IMR-90 (cell line): ENCODE data around the gene SERPINI2. TPM values are rescaled to one million over a fixed set of nuclear protein-coding genes. Genes with fewer than 3 reads are reported as not detected.

Experiments
- ATAC-seq: fragments of 200-7000 bp; cut with Tn5 transposase; 2 replicates; pipeline ENCODE4 v1.9.1; 2020; ENCODE audit warnings: low read depth, mild to moderate bottlenecking, moderate library complexity
- BruUV-seq: library from RNA; stranded (reverse); fragments of 400-500 nt; replicated peaks from 2 replicates; lab custom pipeline; 2021; lab: Mats Ljungman, UMichigan
- CTCF ChIA-PET: fragments of 300-600 bp; formaldehyde crosslinking; extraction: SDS; loops from one replicate; lab custom pipeline; 2021; ENCODE audit warnings: antibody characterized with exemption; lab: Yijun Ruan, JAX
- POLR2A ChIA-PET: fragments of 300-600 bp; sonication (Branson Sonifier 250); formaldehyde crosslinking; loops from one replicate; lab custom pipeline; 2022; ENCODE audit warnings: antibody characterized with exemption; ENCODE audit not compliant: unreplicated experiment; lab: Charles Lee
- DNase-seq: peaks from one replicate; pipeline ENCODE4 v3.0.0; 2013
- H2AFZ ChIP-seq: replicated peaks from 2 replicates; pipeline ENCODE3; 2013; ENCODE audit warnings: low read length, mild to moderate bottlenecking; ENCODE audit not compliant: poor library complexity
- H2AK5ac ChIP-seq: 2 replicates; pipeline ENCODE4 v1.6.1; 2013; ENCODE audit warnings: low read depth, low read length, inconsistent platforms
- H2AK9ac ChIP-seq: replicated peaks from 2 replicates; pipeline ENCODE3; 2013; ENCODE audit warnings: mild to moderate bottlenecking, low read depth, low read length, moderate library complexity; ENCODE audit not compliant: poor library complexity
- H2BK120ac ChIP-seq: 2 replicates; pipeline ENCODE4 v1.6.1; 2013; ENCODE audit warnings: low read depth, low read length, inconsistent platforms
- H2BK15ac ChIP-seq: 3 replicates; pipeline ENCODE4 v1.6.1; 2013; ENCODE audit warnings: low read depth, low read length, inconsistent platforms
- H2BK20ac ChIP-seq: 2 replicates; pipeline ENCODE4 v1.6.1; 2013; ENCODE audit warnings: low read depth, mild to moderate bottlenecking, inconsistent platforms, low read length, moderate library complexity
- H2BK5ac ChIP-seq: 2 replicates; pipeline ENCODE4 v1.6.1; 2013; ENCODE audit warnings: mild to moderate bottlenecking, low read depth, low read length, inconsistent platforms; ENCODE audit not compliant: poor library complexity, severe bottlenecking
- H3K14ac ChIP-seq: replicated peaks from 2 replicates; pipeline ENCODE4 v1.6.1; 2013; ENCODE audit warnings: low read depth, low read length, inconsistent platforms
- H3K18ac ChIP-seq: 2 replicates; pipeline ENCODE4 v1.6.1; 2013; ENCODE audit warnings: low read depth, low read length, control low read depth
- H3K23ac ChIP-seq: 2 replicates; pipeline ENCODE4 v1.6.1; 2013; ENCODE audit warnings: low read depth, low read length, inconsistent platforms
- H3K27ac ChIP-seq: 2 replicates; pipeline ENCODE4 v1.5.1; 2013; ENCODE audit warnings: mild to moderate bottlenecking, control low read depth, low read length; ENCODE audit not compliant: insufficient read depth
- H3K27me3 ChIP-seq: 2 replicates; pipeline ENCODE4 v1.6.1; 2013; ENCODE audit warnings: low read length; ENCODE audit not compliant: control insufficient read depth, insufficient read depth
- H3K36me3 ChIP-seq: 2 replicates; pipeline ENCODE4 v1.6.1; 2013; ENCODE audit warnings: low read length, mixed read lengths; ENCODE audit not compliant: control insufficient read depth, insufficient read depth
- H3K4ac ChIP-seq: 2 replicates; pipeline ENCODE4 v1.6.1; 2013; ENCODE audit warnings: low read depth, low read length, inconsistent platforms
- H3K4me1 ChIP-seq: 2 replicates; pipeline ENCODE4 v1.6.1; 2013; ENCODE audit warnings: low read length, mixed read lengths; ENCODE audit not compliant: control insufficient read depth, insufficient read depth
- H3K4me2 ChIP-seq: 2 replicates; pipeline ENCODE4 v1.6.1; 2013; ENCODE audit warnings: low read depth, mild to moderate bottlenecking, control low read depth, low read length, moderate library complexity
- H3K4me3 ChIP-seq: 2 replicates; pipeline ENCODE4 v1.5.1; 2013; ENCODE audit warnings: low read depth, mild to moderate bottlenecking, control low read depth, low read length, moderate library complexity; ENCODE audit not compliant: insufficient read depth
- H3K56ac ChIP-seq: 2 replicates; pipeline ENCODE4 v1.6.1; 2013; ENCODE audit warnings: low read length, inconsistent platforms; ENCODE audit not compliant: insufficient read depth; ENCODE audit errors: extremely low read depth
- H3K79me1 ChIP-seq, 2 experiments: 2 replicates each; pipeline ENCODE4 v1.6.1; 2013; ENCODE audit warnings: low read length in 2 of 2, inconsistent platforms in 1 of 2, low read depth in 1 of 2
- H3K9ac ChIP-seq: 2 replicates; pipeline ENCODE4 v1.6.1; 2013; ENCODE audit warnings: low read depth, low read length, control low read depth
- H3K9me1 ChIP-seq: 2 replicates; pipeline ENCODE4 v1.6.1; 2013; ENCODE audit warnings: low read length, inconsistent platforms; ENCODE audit not compliant: insufficient read depth
- H3K9me3 ChIP-seq: 2 replicates; pipeline ENCODE4 v1.6.1; 2013; ENCODE audit warnings: low read length; ENCODE audit not compliant: control insufficient read depth, insufficient read depth
- H4K20me1 ChIP-seq: 2 replicates; pipeline ENCODE4 v1.6.1; 2013; ENCODE audit warnings: low read length, inconsistent platforms; ENCODE audit not compliant: insufficient read depth
- H4K5ac ChIP-seq: 2 replicates; pipeline ENCODE4 v1.6.1; 2013; ENCODE audit warnings: mild to moderate bottlenecking, low read depth, low read length, control low read depth
- H4K8ac ChIP-seq, 2 experiments: 2 replicates each; pipeline ENCODE4 v1.6.1; 2013; ENCODE audit warnings: low read depth in 2 of 2, low read length in 2 of 2, control low read depth in 1 of 2, inconsistent platforms in 1 of 2
- H4K91ac ChIP-seq: 2 replicates; pipeline ENCODE4 v1.6.1; 2013; ENCODE audit warnings: low read depth, low read length, inconsistent platforms; ENCODE audit not compliant: insufficient read depth
- BHLHE40 ChIP-seq: fragments of 150-350 bp; IDR thresholded peaks from 2 replicates; pipeline ENCODE4 v1.6.1; 2016; ENCODE audit warnings: mild to moderate bottlenecking, low read depth, low read length
- CEBPB ChIP-seq: IDR thresholded peaks from 2 replicates; pipeline ENCODE4 v1.6.1; 2012; ENCODE audit warnings: low read depth, low read length, improper control_type of control experiment
- CHD1 ChIP-seq: IDR thresholded peaks from 2 replicates; pipeline ENCODE4 v1.6.1; 2012; ENCODE audit warnings: low read depth, low read length, improper control_type of control experiment
- ELK1 ChIP-seq: fragments of 150-350 bp; IDR thresholded peaks from 2 replicates; pipeline ENCODE4 v1.6.1; 2016; ENCODE audit warnings: low read depth, mild to moderate bottlenecking, low read length, moderate library complexity, borderline replicate concordance
- FOS ChIP-seq: fragments of 150-350 bp; IDR thresholded peaks from 2 replicates; pipeline ENCODE4 v1.6.1; 2016; ENCODE audit warnings: low read depth, low read length
- MAFK ChIP-seq: IDR thresholded peaks from 2 replicates; pipeline ENCODE4 v1.6.1; 2012; ENCODE audit warnings: low read depth, low read length, improper control_type of control experiment
- MAZ ChIP-seq: IDR thresholded peaks from 2 replicates; pipeline ENCODE4 v1.6.1; 2012; ENCODE audit warnings: low read depth, mild to moderate bottlenecking, low read length, improper control_type of control experiment, moderate library complexity, borderline replicate concordance
- MXI1 ChIP-seq: IDR thresholded peaks from 2 replicates; pipeline ENCODE4 v1.6.1; 2012; ENCODE audit warnings: low read depth, mild to moderate bottlenecking, low read length, moderate library complexity, borderline replicate concordance
- POLR2A ChIP-seq: IDR thresholded peaks from 2 replicates; pipeline ENCODE4 v1.6.1; 2012; ENCODE audit warnings: mild to moderate bottlenecking, low read depth, low read length
- RAD21 ChIP-seq: IDR thresholded peaks from 2 replicates; pipeline ENCODE4 v1.6.1; 2012; ENCODE audit warnings: low read length, improper control_type of control experiment
- RCOR1 ChIP-seq: IDR thresholded peaks from 2 replicates; pipeline ENCODE4 v1.6.1; 2012; ENCODE audit warnings: mild to moderate bottlenecking, low read length, improper control_type of control experiment; ENCODE audit not compliant: insufficient replicate concordance
- RFX5 ChIP-seq: IDR thresholded peaks from 2 replicates; pipeline ENCODE4 v1.8.0; 2012; ENCODE audit warnings: low read depth, mild to moderate bottlenecking, low read length, moderate library complexity
- SMC3 ChIP-seq: fragments of 150-350 bp; IDR thresholded peaks from 2 replicates; pipeline ENCODE4 v1.6.1; 2016; ENCODE audit warnings: low read depth, mild to moderate bottlenecking, antibody characterized with exemption, low read length, moderate library complexity
- whole genome bisulfite sequencing, 2 experiments: methylation state at CpG; one replicate each; pipeline versions ENCODE4 v1.1.5 to v1.1.7; 2013; ENCODE audit warnings: missing lambda C conversion rate in 2 of 2; ENCODE audit not compliant: insufficient read length in 1 of 2; ENCODE audit errors: extremely low coverage in 2 of 2; 5-methylcytosine and 5-hydroxymethylcytosine counted together
- dilution Hi-C: fragments of 300-500 bp; cut with HindIII; formaldehyde crosslinking; loops from one replicate; pipeline ENCODE4 v1.14.3; 2018; ENCODE audit warnings: low sequenced_read_pairs; ENCODE audit not compliant: unreplicated experiment
- in situ Hi-C: fragments of 300-500 bp; cut with MboI; formaldehyde crosslinking; loops from 3 replicates; pipeline ENCODE4 v1.14.3; 2019; ENCODE audit warnings: low sequenced_read_pairs, inconsistent platforms, mixed read lengths
- intact Hi-C: fragments of 100-400 bp; cut with micrococcal nuclease; formaldehyde crosslinking; loops from 2 replicates; pipeline ENCODE4 v1.10.0; 2022
- polyA plus RNA-seq, 3 experiments: library from polyadenylated mRNA; depleted of rRNA; stranded (reverse); fragments of >200 nt; gene quantifications; 2 replicates each; pipeline ENCODE4 v1.2.3, GENCODE V29; 2012; ENCODE audit warnings: low replicate concordance in 1 of 3
- total RNA-seq: library from RNA; depleted of rRNA; stranded (reverse); fragments of >200 nt; gene quantifications from 2 replicates; pipeline ENCODE4 v1.2.3, GENCODE V29; 2012

The SERPINI2 gene
- total and polyA plus RNA-seq, 2 of the 4 experiments (the other 2 are of a cell fraction): not detected

GRCh38 chr3:167502401-167502800 lies 28.6 kb upstream of the SERPINI2 start:
- Histone ChIP-seq H2BK15ac (no peak overlapping the region), H3K56ac (no peak overlapping the region), H3K4me3 (no peak overlapping the region), H2BK120ac (no peak overlapping the region), H3K9me1 (no peaks in the 10 kb centered on the region), H4K20me1 (no peaks in the 10 kb centered on the region), H3K9me3 (peaks cover 6% of the 10 kb centered on the region), H2AK5ac (no peak overlapping the region), H3K14ac (no peak overlapping the region), H4K5ac (no peak overlapping the region), H2BK20ac (no peak overlapping the region), H3K18ac (no peak overlapping the region), H3K4me2 (no peak overlapping the region), H4K91ac (no peak overlapping the region), H3K27me3 (no peaks in the 10 kb centered on the region), H3K23ac (no peak overlapping the region), H2AK9ac (no peak overlapping the region), H3K79me1 (no peaks in the 10 kb centered on the region), H3K4ac (no peak overlapping the region), H2AFZ (no peak overlapping the region), H4K8ac (no peak overlapping the region), H3K27ac (no peak overlapping the region), H3K9ac (no peak overlapping the region), H3K36me3 (no peaks in the 10 kb centered on the region), H2BK5ac (no peak overlapping the region), H3K4me1 (no peaks in the 10 kb centered on the region)
- in situ Hi-C loops: no loop called here
- ChIA-PET POLR2A (no interaction called here), CTCF (no interaction called here)
- DNase-seq (no peak), ATAC-seq (no peak)
- BruUV-seq: no TSS peak
- intact Hi-C loops: no loop called here
- no peak for TF ChIP-seq CEBPB
- TF ChIP-seq POLR2A: no peak
- TF ChIP-seq ELK1: no peak
- TF ChIP-seq FOS: no peak
- no peak for TF ChIP-seq RCOR1
- TF ChIP-seq MXI1: no peak
- TF ChIP-seq CHD1: no peak
- no peak for TF ChIP-seq MAFK
- no peak for TF ChIP-seq RAD21
- TF ChIP-seq SMC3: no peak
- no peak for TF ChIP-seq RFX5
- TF ChIP-seq BHLHE40: no peak
- TF ChIP-seq MAZ: no peak
- WGBS, 2 experiments: 11% methylated on average over 2 of the region's 2 CpGs; no CpG with 5 or more reads in 1 of the 2 experiments
- dilution Hi-C loops: no loop called here
